AG09319 (cell line): ENCODE measurements around the gene DOK6.
"Not testable (repeated sequence)": the region's sequence is repeated elsewhere in the genome, so short reads cannot be mapped to it uniquely, and the experiment has no call there.

Experiments used
- DNase-seq: peaks from one replicate; pipeline ENCODE4 v3.0.0-alpha.2; 2010; ENCODE audit warnings: low read depth; ENCODE audit errors: extremely low read depth
- TF ChIP-seq, protein P1 (sequence below): IDR thresholded peaks from 2 replicates; pipeline ENCODE4 v1.5.1; 2011; ENCODE audit warnings: low read depth, mild to moderate bottlenecking, inconsistent platforms, low read length, moderate library complexity

The DOK6 gene

DNA sequence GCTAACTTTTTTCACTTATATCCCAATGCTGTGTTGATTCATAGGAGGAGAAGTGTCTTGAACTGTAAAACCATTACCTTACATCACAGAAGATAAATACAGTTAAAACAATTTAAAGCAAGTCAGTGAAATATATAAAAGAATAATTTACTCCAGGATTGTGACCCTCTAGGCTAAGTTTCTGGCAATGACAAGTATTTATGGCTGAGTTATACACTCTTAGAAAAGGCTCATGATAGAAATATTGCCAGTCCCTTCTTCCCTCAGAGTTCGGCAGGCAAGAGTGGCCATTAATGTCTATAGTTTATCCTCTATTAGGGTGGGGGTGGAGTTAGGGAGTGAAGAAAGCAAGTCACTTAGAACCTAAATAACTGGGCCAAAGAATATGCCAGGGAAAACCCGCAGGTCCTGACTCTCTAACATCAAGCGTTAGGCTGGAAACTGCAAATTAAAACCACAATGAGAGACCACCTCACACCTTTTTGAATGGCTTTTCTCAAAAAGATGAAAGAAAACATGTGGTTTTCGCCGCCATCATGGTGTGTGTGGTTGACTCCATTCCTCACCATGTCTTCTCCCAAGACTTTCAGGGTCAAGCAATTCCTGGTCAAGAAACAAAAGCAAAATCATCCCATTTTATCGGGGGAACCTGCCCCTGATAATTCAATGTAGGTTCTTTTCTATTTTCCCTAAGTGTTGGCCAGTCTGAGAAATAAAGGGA is 477.7 kb downstream of the DOK6 start:
- DNase-seq: no peak
- TF ChIP-seq, protein P1, sequence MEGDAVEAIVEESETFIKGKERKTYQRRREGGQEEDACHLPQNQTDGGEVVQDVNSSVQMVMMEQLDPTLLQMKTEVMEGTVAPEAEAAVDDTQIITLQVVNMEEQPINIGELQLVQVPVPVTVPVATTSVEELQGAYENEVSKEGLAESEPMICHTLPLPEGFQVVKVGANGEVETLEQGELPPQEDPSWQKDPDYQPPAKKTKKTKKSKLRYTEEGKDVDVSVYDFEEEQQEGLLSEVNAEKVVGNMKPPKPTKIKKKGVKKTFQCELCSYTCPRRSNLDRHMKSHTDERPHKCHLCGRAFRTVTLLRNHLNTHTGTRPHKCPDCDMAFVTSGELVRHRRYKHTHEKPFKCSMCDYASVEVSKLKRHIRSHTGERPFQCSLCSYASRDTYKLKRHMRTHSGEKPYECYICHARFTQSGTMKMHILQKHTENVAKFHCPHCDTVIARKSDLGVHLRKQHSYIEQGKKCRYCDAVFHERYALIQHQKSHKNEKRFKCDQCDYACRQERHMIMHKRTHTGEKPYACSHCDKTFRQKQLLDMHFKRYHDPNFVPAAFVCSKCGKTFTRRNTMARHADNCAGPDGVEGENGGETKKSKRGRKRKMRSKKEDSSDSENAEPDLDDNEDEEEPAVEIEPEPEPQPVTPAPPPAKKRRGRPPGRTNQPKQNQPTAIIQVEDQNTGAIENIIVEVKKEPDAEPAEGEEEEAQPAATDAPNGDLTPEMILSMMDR: no peak

DNA sequence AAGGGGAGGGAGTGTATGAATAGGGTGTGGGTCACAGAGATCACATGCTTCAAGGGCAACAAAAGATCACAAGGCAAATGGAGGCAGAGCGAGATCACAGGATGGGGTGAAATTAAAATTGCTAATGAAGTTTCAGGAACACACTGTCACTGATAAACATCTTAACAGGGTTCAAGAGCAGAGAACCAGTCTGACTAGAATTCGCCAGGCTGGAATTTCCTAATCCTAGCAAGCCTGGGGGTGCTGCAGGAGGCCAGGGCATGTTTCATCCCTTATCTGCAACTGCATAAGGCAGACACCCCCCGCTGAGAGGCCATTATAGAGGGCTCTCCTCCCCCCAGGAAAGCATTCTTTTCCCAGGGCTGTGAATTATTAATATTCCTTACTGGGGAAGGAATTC is 478.4 kb downstream of the DOK6 start:
- DNase-seq: not testable (repeated sequence)

- no peak for DNase-seq
- TF ChIP-seq, protein P1: no peak
These were observed 479.4 kb downstream of the DOK6 start for GRCh38 chr18:69880083-69880482.

GRCh38 chr18:69882965-69883668 is 482.4 kb downstream of the DOK6 start:
- no peak for DNase-seq
- TF ChIP-seq, protein P1: no peak

DNA sequence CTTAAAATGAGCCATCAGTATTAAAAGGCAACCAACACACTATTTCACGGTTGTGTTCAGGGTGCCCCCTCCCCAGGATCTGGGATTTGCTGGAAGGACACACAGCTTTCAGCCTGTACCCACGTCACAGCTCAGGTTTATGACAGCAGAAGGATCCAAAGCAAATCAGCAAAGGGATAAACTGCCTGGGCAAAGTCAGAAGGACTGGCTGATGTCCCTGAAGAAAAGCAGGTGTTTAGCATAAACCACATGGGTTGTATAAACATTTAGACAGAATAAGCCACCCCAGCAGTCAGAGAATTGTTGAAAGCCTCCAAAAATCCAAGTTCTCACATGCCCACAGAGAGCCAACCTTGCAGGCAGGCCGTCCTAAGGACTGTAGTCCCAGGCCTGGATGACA is 483.1 kb downstream of the DOK6 start:
- TF ChIP-seq, protein P1: no peak
- DNase-seq: no peak

DNA sequence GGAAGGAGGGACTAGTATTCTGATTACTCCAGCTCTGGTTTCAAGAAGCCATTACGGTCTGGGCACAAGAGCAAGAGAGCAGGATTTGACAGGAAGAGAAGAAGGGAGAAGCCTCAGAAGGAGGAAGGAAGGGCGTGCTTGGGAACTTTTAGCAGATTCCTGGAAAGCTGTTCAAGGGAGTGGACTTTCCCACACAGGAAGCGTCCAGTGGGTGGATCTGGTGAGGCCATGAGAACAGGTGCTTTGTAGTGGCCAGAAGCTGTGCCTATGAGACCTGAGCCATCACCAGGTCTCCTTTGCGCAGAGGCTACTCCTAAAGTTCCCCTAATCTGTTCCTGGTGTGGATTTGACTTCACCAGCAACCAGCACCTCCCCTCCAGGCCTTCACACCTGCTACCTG is 484.7 kb downstream of the DOK6 start:
- TF ChIP-seq, protein P1: no peak
- no peak for DNase-seq

DNA sequence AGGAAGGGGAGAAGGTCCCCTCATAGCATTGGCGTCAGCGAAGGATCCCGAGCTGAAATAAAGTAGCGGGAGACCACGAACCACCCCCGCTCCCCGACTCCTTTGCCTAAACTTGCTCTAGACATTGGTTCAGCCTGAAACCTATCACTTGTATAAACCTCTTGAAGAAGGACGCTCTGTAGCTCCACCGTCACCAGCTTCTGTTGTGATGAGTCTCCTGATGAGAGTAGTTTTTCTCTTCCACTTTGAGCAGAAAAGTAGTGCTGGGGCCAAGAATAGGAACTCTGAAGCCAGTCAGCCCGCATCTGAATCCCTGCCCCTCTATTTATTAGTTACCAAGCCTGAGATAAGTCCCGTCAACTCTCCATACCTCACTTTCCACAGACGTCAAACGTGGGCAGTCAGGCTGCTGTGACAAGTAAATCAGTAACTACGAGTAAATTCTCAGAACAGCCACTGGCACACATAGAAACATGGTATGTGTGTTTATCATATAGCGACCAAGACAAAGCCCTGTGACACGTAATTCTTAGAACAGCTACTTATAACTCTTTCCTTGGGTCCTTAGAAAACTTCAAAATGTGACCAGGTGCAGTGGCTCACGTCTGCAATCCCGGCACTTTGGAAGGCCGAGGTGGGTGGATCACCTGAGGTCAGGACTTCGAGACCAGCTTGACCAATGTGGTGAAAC is 485.3 kb downstream of the DOK6 start:
- TF ChIP-seq, protein P1: no peak
- DNase-seq: no peak
